Sigmoid colon (tissue), 4 donors: ENCODE data around the gene FSTL4.

Experiments used
- EP300 ChIP-seq, 4 donors: sonication (generic); formaldehyde crosslinking; IDR thresholded peaks; one replicate each; pipeline ENCODE4 v1.6.1; 2017; ENCODE audit warnings: antibody characterized with exemption in 4 of 4
- POLR2A ChIP-seq, 2 donors: fragments of 450-650 bp; IDR thresholded peaks; one replicate each; pipeline ENCODE4 v1.6.1; 2016; ENCODE audit warnings: antibody characterized with exemption in 2 of 2, mild to moderate bottlenecking in 2 of 2, moderate library complexity in 2 of 2
- TF ChIP-seq, protein P1 (sequence below), 4 experiments: fragments of 450-650 bp in 3 of 4; fragments of 200-600 bp in 1 of 4; IDR thresholded peaks; one replicate each; pipeline ENCODE4 v1.5.1; 2016 to 2019; ENCODE audit warnings: antibody characterized with exemption in 4 of 4, mild to moderate bottlenecking in 3 of 4, moderate library complexity in 2 of 4

DNA sequence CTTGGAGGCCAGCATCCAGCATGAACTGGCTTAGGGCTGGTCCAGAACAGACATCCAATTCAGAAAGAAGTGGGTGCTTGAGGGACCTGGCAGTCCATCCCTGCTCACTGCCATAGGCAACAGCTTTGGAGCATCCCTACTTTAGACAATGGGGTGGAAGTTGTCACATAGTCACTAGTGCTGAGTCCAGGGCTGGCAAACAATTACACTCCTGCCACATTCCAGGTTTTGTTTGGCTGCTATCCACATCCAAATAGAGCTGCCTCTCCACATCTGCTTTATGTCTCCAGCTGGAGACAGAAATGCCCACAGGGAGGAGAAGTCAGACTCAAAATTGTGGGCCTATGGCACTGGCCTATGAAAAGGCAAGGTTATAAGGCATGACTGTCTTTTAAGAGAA lies 7.0 kb downstream of the FSTL4 start:
- TF ChIP-seq, protein P1, sequence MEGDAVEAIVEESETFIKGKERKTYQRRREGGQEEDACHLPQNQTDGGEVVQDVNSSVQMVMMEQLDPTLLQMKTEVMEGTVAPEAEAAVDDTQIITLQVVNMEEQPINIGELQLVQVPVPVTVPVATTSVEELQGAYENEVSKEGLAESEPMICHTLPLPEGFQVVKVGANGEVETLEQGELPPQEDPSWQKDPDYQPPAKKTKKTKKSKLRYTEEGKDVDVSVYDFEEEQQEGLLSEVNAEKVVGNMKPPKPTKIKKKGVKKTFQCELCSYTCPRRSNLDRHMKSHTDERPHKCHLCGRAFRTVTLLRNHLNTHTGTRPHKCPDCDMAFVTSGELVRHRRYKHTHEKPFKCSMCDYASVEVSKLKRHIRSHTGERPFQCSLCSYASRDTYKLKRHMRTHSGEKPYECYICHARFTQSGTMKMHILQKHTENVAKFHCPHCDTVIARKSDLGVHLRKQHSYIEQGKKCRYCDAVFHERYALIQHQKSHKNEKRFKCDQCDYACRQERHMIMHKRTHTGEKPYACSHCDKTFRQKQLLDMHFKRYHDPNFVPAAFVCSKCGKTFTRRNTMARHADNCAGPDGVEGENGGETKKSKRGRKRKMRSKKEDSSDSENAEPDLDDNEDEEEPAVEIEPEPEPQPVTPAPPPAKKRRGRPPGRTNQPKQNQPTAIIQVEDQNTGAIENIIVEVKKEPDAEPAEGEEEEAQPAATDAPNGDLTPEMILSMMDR (IDR thresholded peaks at IDR 0.05) = no peak
- TF ChIP-seq EP300 (IDR thresholded peaks at IDR 0.05) (no peak), POLR2A (IDR thresholded peaks at IDR 0.05) (no peak)
